HFF-Myc (cell line): ENCODE measurements around the gene WWOX.

Source experiments
- DNase-seq: peaks from one replicate; pipeline ENCODE4 v3.0.0-alpha.2; 2011; ENCODE audit warnings: low read depth; ENCODE audit errors: extremely low read depth
- H3K4me3 ChIP-seq: replicated peaks from 2 replicates; pipeline ENCODE4 v1.5.1; 2011; ENCODE audit warnings: low read depth, mild to moderate bottlenecking, control low read depth, low read length
- TF ChIP-seq, protein P1 (sequence below): IDR thresholded peaks from 2 replicates; pipeline ENCODE4 v1.5.1; 2012; ENCODE audit warnings: mild to moderate bottlenecking, low read depth, low read length, control low read depth; ENCODE audit errors: missing control alignments

WWOX gene

DNA sequence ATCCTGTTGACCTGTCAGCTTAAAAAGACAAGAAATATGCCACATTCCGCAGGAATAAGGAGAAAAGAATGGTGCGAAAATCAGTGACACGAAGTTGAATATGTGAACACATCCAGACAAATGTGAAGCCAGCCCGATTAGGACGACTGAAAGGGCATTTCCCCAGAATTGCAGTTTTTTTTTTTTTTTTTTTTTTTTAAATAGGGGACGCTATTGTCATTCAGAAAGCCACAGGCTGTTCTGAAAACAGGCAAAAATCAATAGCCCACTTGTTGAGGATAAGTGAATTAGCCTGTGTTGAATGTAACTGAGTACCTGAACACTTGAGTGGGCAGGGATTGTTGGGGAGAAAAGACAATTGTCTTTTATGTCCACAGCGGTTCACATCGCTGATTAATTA is 507.1 kb downstream of the WWOX start:
- no peak for DNase-seq
- TF ChIP-seq, protein P1, sequence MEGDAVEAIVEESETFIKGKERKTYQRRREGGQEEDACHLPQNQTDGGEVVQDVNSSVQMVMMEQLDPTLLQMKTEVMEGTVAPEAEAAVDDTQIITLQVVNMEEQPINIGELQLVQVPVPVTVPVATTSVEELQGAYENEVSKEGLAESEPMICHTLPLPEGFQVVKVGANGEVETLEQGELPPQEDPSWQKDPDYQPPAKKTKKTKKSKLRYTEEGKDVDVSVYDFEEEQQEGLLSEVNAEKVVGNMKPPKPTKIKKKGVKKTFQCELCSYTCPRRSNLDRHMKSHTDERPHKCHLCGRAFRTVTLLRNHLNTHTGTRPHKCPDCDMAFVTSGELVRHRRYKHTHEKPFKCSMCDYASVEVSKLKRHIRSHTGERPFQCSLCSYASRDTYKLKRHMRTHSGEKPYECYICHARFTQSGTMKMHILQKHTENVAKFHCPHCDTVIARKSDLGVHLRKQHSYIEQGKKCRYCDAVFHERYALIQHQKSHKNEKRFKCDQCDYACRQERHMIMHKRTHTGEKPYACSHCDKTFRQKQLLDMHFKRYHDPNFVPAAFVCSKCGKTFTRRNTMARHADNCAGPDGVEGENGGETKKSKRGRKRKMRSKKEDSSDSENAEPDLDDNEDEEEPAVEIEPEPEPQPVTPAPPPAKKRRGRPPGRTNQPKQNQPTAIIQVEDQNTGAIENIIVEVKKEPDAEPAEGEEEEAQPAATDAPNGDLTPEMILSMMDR = no peak
- H3K4me3 ChIP-seq = no peak overlapping the region

DNA sequence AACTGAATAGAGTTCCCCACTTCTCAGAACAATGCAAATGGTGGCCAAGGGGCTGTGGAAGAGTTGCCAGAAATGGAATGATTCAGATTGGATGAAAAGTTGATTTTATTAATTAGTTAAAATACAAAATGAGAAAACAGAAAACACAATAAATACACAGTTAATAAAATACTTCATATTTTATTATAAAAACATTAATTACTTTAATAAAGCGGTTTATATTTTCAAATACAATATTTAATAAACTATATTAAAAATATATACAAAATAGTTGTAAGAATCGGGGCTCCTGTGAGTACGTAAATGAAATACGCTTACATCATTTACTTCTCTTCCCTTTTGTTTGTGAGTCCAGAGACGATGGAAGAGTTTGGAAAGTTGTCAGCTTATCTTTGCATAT is 507.6 kb downstream of the WWOX start:
- TF ChIP-seq, protein P1 = no peak
- H3K4me3 ChIP-seq = no peak overlapping the region
- no peak for DNase-seq

DNA sequence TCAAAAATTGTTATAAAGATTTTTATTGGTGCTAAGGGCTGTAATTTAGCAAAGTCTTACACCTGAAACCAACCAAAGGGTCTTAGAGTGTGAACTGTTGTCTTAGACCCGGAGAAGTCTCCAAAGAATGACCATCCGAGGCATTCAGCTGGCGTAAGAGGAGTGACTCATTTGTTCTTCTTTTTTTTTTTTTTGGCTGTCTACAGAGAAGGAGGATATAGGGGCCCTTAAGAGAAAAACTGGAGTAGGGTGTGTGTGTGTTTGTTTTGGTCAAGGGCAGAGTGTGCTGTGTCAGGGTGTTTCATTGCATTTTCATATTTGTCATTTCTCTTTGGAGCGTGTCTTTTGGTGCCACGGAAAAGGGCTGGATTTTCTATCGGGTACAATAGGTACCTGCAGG is 508.0 kb downstream of the WWOX start:
- TF ChIP-seq, protein P1 = no peak
- no peak for DNase-seq
- H3K4me3 ChIP-seq = no peak overlapping the region

DNA sequence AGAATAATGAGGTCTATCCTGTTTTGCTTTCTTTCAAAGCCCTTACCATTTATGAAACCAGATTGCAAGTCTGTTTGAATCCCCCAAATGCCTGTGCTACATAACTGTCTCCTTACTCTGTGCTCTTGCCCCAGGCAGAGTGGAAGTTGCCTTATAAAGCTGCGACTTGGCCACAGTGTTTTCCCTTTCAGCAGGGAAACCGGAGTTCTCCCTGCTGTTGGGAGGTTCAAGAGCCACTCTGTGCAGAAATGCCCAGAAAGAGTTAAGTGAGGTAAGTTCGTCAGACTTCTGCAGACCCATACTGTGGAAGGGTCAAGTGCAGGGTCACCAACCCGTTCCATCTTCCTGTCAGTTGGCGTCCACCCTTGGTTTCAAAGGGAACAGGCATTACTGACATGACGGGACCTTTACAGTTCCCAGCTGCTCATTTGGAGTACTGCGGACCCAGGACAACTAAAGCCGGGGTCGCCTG is 508.9 kb downstream of the WWOX start:
- TF ChIP-seq, protein P1 = no peak
- H3K4me3 ChIP-seq = no peak overlapping the region
- DNase-seq = no peak

DNA sequence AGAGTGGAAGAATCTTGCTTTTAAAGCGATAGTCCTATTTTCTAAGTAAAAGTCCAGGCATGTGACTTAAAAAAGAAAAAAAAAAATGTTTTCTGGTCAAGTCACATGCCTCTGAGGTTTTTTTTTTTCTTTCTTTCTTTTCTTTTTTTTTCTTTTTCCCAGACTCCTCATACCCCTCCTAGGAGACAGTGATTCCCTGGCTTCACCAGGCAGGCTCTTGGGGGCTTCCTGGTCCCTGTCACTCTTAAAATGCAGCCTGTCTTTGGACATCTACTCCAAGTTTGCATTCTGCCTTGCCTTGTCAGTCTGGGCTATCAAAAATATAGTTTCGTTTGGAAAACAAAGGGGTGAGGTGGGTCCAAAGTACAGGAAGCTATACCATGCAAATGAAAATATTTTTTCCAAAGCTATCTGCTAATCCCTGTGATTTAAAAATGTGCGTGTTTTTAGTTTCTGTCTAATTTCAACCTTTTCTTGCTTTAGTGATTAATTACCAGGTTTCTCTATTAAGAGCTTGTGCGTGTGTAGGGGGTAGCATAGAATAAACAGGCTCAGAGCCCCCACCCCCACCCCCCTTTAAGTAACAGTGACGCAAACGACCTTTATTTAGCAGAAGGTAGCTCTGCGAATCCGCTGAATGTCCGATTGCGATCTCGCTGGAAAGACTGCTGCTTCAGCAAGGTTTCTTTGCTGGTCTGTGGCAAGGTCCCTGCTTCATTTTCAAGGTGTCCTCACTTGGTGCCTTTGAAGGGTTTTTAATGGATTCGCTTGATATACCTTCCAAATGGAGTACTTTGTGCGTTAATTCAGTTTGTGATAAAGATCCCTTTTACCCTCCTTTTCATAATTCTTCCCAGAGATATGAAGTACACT is 510.2 kb downstream of the WWOX start:
- DNase-seq = no peak
- TF ChIP-seq, protein P1 = no peak
- no peak overlapping the region for H3K4me3 ChIP-seq

DNA sequence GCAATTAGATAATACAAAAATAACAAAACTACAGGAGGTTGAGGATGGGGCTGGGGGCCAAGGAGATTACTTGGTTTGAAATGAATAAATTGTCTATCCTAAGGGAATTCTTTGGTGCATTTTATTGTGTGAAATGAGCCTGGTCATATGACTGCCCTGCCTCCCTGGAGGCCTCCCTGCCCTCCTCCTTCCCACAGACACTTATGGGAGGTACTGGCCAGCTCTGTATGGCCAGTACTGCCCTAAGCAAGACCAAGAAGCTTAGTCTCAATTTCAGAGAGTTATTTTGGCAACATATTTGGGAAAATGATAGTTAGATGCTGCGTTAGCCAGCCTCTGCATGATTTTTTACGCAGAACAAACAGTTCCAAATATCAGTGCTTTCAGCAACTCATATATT is 511.9 kb downstream of the WWOX start:
- TF ChIP-seq, protein P1 = no peak
- DNase-seq = no peak
- H3K4me3 ChIP-seq = no peak overlapping the region
